Activated T-helper 9 cell treated with anti-CD3 and anti-CD28 coated beads, Interleukin-2, amount 50 U/mL, for 16 hours (primary cell): ENCODE data around the gene LRRC3.
A peak's percentile ranks its signal among the peaks of the same experiment; 100 is the strongest.
"Not testable (repeated sequence)": the region's sequence is repeated elsewhere in the genome, so short reads cannot be mapped to it uniquely, and the experiment has no call there.

Source experiments
- DNase-seq: peaks from one replicate; pipeline ENCODE4 v3.0.0-alpha.2; 2020; ENCODE audit warnings: low read depth

LRRC3 gene

DNA sequence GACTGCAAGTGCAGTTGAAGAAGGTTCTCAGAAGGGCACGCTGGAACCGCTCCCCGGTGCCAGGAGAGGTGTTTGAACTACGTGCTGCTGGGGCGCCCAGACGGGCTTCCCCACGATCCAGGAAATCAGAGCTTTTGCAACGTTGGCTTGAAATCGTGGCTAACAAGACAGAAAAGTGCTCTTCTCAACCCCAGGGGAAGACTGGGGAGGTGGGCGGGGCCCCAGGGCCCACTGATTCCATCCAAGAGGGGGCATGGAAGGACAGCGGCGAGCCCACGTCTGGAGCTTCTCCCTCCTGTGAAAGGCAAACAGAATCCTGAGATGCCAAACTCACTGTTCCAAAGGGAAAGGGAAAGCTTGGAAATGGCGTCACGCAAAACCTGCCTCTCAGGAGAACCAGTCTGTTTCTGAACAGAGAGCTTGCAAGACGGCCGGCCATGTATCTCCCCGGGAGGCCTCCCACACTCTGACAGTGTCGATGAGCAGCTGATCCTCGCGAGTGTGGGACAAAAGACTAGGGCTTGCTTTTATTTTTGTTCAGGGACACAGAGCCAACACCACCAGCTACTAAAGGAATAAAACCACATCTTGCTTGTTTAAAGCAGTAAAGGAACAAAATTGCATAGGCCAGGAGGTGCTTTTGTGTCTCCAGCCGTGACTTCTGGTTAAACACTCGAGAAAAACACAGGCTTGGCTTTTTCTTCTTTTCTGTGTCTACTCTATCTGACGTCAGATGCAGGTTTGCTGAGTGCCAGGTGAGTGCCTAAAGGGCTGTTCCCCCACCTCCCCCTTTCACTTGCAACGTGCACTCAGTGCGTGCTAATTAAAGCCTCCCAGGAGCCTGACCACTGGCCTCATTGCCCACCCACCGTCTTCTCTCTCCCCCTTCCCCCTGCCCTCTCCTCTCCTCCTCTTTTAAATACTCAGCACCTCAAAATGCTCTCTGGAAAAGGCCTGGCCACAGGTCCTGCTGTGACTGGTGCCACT lies 41.5 kb downstream of the LRRC3 start:
- DNase-seq = no peak

DNA sequence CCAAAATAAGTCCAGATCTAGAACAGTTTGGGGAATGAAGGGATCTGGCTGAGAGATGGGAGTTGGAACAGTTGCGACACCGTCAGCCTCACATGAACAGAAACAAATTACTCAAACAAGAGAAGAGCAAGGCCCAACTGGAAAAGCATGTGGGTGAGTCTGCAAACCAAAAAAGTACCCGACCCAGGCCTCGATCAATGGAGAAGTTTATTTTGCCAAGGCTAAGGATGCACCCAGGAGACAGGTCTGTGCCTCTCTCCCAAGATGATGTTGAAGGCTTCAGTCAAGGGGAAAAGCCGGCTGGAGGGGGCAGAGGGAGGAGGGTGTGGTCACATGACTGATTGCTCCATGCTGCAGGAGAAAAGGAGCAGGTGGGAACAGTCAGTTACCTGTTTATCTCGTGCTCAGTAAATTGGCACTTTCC lies 42.4 kb downstream of the LRRC3 start:
- DNase-seq = no peak

DNA sequence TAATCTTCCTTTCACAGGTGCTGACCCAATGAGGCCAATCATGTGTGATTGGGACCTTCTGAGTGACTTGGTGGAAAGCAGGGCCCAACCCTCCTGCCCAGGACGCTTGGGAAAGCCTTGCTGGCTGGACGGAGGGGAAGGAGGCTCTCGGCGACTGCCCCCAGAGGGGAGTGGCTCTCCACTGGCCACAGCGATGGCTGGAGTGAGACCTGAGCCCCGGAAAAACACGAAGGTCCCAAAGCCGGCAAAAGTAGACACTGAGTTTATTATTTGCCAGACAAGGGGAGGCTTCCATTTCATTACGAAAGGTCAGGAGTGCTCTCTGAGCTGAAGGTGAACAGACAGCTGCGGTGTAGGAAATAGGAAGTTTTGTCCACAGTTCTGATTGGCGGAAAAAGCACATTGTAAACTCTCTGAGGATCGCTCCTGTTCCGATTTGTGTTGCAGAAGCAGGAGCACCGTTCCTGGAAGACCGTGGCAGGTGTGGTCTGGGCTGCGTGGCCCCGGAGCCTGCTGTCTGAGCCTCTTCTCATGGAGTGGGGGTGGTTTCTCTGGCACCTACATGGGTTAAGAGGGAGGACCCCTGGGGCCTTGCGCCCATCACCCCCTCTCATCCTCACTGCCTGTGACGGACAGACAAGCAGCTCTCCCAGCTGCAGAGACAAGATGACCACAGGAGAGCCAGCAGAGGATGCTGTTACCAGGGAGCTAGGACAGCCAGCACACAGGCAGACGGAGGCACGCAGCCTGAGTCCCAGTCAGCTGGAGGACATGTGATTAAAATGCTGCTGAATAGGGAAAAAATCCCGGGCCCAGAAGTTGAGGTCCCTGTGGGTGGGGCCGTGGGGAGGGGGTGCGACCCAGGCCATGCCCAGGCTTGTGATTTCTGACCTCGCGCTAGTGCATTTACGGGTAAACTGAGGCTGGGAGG lies 43.2 kb downstream of the LRRC3 start:
- no peak for DNase-seq

DNA sequence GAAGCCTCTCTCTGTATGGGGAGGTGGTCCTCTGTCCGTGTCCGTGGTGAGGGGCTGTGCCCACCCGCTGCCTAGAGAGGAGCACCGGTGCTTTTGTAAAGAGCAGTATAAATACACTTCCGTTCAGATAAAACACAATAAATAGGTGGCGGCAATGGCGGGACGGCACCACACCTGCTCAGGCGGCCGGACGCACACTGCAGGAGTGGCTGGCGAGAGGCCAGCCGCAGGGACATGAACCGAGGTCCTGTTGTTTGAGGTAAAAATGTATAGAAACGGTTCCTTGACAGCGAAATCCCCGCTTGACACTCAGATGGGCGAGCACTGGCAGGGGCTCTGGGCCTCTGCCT lies 43.9 kb downstream of the LRRC3 start:
- DNase-seq = no peak

DNA sequence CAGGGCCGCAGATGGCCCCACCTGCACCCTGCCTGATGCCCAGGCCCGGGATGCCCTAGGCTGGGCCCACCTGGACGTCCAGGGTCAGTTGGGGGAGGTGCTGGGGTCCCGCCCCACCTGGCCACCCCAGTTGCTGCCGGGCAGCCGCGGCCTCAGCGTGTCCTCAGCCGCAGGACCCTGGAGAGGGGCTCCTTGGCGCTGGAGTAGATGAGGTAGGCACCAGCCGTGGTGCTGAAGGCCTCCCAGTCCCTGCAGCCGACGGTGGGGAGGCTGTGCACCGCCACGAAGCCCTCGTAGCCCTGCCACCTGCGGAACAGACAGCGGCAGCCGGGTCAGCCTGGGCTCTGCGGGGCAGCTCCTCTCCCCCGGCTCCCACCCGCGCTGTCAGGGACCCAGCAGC lies 44.3 kb downstream of the LRRC3 start:
- DNase-seq = no peak

DNA sequence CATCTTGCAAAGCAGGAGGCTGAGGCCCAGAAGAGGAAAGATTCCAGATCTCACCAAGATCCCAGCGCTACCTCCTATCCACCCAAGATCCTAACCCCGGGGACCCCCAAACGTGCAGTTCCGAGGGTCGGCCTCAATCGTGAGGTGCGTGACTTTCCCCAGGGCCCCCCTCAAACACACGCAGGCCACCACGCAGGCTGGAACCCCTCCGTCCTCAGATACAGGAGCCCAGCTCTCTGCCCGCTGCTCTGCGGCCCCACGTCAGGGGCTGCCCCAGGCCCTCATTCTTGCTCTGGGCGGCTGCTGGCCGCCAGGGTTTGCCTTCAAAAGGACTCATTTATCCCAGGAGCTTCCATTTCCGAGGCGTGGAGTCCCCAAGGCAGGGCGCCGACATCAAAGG lies 44.8 kb downstream of the LRRC3 start:
- DNase-seq = no peak

DNA sequence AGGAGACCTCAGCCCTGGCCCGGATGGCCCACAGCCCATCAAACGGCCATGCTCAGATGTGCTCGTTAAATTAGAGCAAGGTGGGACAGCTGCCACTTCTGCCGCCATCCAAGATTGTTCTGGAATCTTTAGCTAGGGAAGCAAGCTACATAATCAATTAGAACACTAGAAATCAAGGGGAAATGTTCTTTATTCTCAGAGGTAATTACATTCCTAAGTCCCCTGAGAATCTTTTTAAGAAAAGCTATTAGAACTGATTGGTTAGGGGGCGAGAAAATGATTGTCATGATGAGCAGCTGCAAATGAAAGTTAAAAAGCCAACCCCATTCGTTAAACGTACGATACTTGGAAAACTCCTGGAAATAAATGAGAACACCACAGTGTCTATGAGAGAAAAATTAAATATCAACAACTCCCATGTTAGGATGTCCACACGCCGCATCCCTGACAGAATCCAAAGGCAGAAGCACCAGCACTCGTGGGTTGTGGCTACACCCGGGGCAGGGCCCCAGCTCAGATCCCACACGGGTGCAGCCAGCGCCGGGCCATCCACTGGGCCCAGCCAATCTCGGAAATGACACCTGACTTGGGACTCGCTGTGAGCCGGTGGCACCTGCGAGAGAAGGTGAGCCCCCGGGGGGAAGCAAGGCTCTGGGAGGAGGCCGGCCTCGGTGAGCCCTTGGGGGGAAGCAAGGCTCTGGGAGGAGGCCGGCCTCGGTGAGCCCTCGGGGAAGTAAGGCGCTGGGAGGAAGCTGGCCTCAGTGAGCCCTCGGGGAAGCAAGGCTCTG lies 47.1 kb downstream of the LRRC3 start:
- DNase-seq = no peak

DNA sequence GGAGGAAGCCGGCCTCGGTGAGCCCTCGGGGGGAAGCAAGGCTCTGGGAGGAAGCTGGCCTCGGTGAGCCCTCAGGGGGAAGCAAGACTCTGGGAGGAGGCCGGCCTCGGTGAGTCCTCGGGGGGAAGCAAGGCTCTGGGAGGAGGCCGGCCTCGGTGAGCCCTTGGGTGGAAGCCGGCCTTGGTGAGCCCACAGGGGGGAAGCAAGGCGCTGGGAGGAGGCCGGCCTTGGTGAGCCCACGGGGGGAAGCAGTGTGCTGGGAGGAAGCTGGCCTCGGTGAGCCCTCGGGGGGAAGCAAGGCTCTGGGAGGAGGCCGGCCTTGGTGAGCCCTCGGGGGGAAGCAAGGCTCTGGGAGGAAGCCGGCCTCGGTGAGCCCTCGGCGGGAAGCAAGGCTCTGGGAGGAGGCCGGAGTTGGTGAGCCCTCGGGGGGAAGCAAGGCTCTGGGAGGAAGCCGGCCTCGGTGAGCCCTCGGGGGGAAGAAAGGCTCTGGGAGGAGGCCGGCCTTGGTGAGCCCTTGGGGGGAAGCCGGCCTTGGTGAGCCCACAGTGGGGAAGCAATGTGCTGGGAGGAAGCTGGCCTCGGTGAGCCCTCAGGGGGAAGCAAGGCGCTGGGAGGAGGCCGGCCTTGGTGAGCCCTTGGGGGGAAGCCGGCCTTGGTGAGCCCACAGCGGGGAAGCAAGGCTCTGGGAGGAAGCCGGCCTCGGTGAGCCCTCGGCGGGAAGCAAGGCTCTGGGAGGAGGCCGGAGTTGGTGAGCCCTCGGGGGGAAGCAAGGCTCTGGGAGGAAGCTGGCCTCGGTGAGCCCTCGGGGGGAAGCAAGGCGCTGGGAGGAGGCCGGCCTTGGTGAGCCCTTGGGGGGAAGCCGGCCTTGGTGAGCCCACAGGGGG lies 47.9 kb downstream of the LRRC3 start:
- DNase-seq = not testable (repeated sequence)

DNA sequence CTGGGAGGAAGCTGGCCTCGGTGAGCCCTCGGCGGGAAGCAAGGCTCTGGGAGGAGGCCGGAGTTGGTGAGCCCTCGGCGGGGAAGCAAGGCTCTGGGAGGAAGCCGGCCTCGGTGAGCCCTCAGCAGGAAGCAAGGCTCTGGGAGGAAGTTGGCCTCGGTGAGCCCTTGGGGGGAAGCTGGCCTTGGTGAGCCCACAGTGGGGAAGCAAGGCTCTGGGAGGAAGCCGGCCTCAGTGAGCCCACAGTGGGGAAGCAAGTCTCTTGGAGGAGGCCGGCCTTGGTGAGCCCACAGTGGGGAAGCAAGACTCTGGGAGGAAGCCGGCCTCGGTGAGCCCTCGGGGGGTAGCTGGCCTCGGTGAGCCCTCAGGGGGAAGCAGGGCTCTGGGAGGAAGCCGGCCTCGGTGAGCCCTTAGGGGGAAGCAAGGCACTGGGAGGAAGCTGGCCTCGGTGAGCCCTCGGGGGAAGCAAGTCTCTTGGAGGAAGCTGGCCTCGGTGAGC lies 48.6 kb downstream of the LRRC3 start:
- no peak for DNase-seq

DNA sequence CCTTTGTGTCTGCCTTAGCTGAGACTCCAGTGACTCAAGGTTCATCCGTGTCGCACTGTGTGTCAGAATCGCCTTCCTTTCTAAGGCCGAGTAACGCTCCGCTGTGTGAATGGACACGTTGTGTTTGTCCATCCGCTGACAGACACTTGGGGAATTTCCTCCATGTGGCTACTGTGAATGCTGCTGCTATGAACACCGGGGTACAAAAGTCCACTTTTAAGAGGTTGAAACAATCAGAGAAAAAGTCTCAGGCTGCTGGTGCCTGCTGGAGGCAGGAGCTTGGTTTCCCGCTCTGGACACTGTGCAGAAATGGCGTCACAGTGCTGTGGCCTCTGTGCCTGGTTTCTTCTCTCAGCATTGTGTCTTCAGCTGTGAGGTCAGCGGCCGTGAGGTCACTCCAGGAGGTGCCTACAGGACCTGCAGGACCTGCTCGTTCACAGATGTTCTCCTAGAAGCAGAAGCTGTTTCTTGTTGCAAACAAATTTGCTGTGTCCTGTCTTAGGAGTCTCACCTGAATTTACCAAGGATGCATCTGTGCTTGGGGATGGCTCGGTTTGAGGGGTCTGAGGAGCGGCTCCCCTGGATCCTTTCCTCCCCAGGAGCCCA lies 50.5 kb downstream of the LRRC3 start:
- DNase-seq = no peak

DNA sequence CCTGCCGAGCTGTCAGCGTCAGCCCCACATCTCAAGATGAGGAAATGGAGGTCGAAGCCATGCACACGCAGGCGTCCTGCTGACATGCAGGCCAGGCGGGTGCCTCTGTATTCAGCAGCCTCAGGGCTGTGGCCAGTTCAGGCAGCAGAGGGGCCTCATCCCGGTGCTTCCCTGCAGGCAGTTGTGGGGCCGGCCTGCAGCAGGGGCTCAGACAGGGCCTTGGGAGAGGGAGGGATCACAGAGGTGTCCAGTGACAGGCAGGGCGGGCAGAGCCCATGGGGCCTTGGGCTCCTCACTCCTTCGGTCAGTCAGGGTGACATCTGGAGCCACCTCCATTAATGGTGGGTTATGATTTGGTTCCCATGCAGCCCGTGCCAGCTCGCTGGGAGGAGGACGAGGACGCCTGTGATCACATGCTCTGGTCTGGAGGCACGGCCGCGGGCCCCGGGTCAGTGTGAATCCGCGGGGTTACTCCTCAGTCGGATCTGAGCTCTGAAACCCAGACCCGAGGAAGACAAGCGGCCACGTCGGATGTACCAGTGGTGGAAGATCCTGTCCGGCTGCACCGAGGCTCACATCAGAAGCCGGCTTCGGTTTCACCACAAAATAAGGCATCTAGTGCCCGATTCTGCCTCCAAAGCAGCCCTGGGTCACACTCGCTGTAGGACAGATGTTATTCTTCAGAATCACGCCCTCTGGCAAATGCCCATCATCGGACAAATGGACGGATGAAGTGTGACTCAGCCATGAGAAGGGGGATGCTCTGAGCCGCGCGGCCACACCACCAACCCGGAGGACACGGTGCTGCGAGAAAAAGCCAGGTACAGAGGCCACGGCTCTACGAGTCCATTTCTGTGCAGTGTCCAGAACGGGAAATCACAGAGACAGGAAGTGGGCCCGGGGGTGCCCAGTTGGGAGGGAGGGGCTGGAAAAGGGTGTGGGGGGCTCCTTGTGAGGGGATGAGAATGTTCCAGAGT lies 51.3 kb downstream of the LRRC3 start:
- DNase-seq = no peak

DNA sequence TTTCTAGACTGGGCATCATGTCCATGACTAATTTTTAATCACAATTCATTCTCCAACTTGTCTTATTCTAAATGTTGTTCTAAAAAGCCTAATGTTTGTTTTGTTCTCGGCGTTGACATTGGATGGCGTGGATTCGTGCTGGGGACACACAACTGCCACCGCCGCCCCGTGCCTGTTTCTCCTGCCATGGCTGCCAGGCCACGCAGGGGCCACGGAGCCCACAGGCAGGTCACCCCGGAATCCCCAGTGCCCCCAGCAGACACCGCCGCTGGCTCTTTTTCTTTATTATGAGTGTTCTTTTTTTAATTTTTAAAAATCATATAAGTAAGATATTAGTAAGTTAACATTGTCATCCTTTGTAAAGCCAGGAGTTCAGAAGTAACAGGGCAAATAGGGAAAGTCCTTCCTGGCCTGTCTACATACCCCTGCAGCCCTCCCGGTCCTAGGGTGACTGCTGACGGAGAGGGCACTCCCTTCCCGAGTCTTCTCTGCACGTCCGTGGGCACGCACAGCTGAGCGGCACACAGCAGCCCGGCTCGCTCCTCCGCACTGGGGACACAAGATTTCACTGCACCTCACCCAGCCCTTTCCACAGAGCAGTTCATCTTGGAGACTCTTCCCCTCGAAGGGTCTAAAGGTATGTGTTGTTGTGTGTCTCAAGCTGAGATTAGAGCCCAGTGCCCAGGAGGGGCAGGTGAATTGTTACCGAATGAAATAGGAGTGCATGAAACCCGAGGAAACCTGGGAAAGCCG lies 52.5 kb downstream of the LRRC3 start:
- DNase-seq = no peak

DNA sequence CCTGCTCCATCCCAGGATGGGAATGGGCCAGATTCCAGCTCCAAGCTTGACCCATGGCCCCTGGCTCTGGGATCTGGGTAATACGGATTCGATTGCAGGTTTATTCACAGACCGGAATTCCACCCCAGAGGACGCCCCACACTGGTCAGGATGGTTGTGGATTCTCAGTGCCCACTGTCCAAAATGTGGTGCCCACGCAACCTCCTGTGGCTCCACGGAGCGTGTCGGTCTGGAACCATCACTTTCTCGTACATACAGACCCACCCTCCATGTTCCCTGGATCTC lies 53.1 kb downstream of the LRRC3 start:
- DNase-seq = no peak

DNA sequence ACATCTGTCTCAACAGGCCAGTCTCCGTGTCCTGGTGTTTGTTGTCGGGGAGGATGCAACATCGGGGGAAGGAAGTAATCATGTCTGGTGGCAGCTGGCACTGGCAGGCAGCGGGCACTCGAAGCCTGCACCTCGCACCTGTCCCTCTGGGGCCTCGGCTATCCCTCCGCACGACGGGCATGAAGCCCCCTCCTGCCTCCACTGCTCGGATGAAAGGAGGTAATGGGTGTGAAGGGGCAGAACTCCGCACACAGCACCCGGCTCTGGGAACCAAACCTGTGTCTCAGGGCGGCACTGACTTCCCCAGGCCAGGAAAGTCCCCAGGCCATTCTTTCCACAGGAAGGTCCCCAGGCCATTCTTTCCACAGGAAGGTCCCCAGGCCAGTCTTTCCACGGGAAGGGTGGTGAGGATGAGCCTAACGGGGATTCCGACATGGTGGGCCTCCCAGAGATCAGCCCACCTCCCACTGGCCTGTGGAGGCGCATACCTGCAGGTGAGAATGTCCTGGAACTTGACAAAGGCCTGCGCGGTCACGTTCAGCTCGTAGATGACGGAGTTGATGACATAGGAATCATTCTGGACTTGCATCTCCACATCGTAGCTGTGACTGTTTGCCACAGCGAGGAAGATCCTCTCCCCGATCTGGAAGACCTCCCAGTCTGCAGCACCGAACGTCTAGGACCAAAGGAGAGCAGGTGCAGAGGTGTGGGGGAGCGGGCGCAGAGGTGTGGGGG lies 53.6 kb downstream of the LRRC3 start:
- no peak for DNase-seq

DNA sequence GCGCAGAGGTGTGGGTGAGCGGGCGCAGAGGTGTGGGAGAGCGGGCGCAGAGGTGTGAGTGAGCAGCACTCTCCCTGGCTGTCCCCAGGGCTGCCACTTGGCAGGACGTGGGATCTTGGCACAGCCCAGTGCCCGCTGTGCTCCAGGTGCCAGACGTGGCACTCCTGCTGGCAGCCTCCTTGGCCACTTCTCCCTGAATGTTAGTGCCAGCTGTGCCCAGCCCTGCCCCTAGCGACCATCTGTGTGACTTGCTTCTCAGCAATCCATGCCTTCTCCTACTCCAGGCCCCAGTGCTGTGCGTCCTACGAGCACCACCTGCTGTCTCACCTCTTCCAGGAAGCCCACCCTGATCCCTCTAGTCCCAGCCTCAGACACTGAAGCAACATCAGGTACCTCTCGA lies 54.2 kb downstream of the LRRC3 start:
- no peak for DNase-seq

DNA sequence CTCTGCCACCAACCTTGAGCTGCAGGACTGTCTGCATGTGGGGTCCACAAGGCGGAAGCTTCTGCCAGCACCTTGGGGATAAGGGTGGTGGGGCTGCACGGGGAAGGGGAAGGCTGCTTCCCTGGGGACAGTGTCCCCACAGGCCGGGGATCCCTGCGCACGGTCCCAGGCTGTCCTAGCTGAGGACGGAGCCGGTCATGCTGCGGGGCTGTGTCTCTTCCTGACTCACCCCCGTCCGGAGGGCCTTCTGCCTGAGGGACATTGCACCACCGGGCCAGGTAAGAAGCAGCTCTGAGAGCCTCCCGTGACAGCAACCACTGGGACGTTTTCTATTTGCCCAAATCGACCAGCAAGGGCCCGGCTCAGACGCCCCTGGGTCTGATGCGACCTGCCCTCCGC lies 54.8 kb downstream of the LRRC3 start:
- no peak for DNase-seq

DNA sequence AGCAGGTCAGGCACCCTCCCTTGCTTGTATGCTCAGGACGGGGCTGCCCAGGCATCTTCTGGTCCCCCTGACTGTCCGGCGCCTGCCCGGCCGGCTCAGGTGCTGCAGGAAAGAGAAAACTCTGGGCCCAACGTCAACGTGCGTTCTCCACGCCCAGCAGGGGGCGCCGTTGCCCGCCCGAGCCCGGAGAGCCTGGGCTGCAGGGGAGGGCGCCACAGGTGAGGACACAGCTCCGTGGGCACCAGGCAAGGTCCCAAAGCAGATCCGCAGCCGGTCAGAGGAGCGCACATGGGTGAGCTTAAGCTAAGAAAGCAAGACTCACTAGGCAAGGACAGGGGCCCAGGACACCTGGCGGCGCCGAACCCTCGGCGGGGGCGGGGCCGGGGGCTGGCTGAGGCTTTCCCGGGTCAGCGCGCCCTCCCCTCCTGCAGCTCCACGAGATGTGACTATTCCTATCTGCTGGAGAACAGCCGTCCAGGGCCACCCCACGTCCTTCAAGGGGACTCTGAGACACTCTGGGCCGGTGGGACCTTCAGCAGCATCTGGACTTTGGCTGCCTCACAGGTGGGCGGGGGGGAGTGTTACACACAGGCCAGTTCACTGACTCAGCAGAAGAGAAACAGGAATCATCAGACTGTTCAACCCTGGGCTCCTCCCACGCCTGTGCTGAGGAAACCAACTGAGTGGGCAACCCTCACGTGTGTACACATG lies 55.4 kb downstream of the LRRC3 start:
- DNase-seq = peak; percentile 73
